PFSK-1 (cell line): ENCODE data around the gene LRFN5.

Experiments used
- FOXP2 ChIP-seq: optimal IDR thresholded peaks from 2 replicates; pipeline ENCODE3; 2011; ENCODE audit warnings: borderline replicate concordance, control low read depth, inconsistent platforms; ENCODE audit not compliant: insufficient read depth; ENCODE audit errors: extremely low read length, extremely low read depth
- REST ChIP-seq, 2 experiments: IDR thresholded peaks; 2 replicates each; pipeline versions ENCODE4 v1.6.1 to v1.8.0; 2011 to 2012; ENCODE audit warnings: low read depth in 2 of 2, low read length in 2 of 2, control low read depth in 1 of 2, inconsistent platforms in 1 of 2, mild to moderate bottlenecking in 1 of 2, moderate library complexity in 1 of 2; ENCODE audit not compliant: insufficient read depth in 1 of 2
- SIN3A ChIP-seq: IDR thresholded peaks from 2 replicates; pipeline ENCODE4 v1.6.1; 2012; ENCODE audit warnings: mild to moderate bottlenecking, low read length, moderate library complexity, borderline replicate concordance; ENCODE audit not compliant: insufficient read depth

- TF ChIP-seq REST (IDR thresholded peaks at IDR 0.05; ENCODE audit: insufficient read depth in 1 of 2, low read depth in 2 of 2, low read length in 2 of 2) (no peak), FOXP2 (no peak), SIN3A (no peak)
Measured at GRCh38 chr14:41916313-41916712, 309.6 kb downstream of the LRFN5 start.
